Hepatocyte (in vitro differentiated cells): ENCODE measurements around the gene TEAD1.

Experiments used
- EZH2 ChIP-seq: fragments of 200-600 bp; sonication (generic); IDR thresholded peaks from 2 replicates; pipeline ENCODE4 v1.6.1; 2016; ENCODE audit warnings: antibody characterized with exemption, mild to moderate bottlenecking, borderline replicate concordance
- EZH2phosphoT487 ChIP-seq: fragments of 200-600 bp; sonication (generic); IDR thresholded peaks from one replicate; pipeline ENCODE4 v1.6.1; 2018; ENCODE audit warnings: antibody characterized with exemption, mild to moderate bottlenecking, low read depth, moderate library complexity; ENCODE audit not compliant: unreplicated experiment, severe bottlenecking
- TF ChIP-seq, protein P1 (sequence below): fragments of 200-600 bp; sonication (generic); IDR thresholded peaks from 2 replicates; pipeline ENCODE4 v1.5.1; 2016; ENCODE audit warnings: antibody characterized with exemption, mild to moderate bottlenecking; ENCODE audit not compliant: poor library complexity

- TF ChIP-seq EZH2 (no peak), EZH2phosphoT487 (no peak)
- TF ChIP-seq, protein P1, sequence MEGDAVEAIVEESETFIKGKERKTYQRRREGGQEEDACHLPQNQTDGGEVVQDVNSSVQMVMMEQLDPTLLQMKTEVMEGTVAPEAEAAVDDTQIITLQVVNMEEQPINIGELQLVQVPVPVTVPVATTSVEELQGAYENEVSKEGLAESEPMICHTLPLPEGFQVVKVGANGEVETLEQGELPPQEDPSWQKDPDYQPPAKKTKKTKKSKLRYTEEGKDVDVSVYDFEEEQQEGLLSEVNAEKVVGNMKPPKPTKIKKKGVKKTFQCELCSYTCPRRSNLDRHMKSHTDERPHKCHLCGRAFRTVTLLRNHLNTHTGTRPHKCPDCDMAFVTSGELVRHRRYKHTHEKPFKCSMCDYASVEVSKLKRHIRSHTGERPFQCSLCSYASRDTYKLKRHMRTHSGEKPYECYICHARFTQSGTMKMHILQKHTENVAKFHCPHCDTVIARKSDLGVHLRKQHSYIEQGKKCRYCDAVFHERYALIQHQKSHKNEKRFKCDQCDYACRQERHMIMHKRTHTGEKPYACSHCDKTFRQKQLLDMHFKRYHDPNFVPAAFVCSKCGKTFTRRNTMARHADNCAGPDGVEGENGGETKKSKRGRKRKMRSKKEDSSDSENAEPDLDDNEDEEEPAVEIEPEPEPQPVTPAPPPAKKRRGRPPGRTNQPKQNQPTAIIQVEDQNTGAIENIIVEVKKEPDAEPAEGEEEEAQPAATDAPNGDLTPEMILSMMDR, result peak; percentile 81
Measured at GRCh38 chr11:12888525-12889158, 214.4 kb downstream of the TEAD1 start.
